GM03348 (cell line): ENCODE results near the gene PARP12.

Source experiments
- DNase-seq: peaks from one replicate; pipeline ENCODE4 v3.0.0; 2012; ENCODE audit warnings: low spot score

The PARP12 gene

DNA sequence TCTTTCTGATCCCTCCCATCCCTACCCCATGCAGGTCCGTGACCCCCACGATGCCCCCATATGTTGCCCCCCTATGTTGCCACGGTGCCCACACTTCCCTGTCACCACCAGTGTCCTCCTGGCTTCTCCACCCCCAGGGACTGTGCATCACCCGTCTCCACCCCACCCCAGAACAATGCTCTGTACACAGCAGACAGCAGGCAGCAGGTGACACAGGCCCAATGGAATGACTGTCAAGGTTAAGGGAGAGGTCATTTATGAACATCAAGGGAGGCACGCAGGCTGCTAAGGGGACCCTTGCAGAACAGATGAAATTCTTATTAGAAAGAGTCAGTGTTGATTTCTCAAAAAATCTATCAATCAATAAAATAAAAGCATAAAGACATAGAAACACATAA is 71.5 kb downstream of the PARP12 start:
- no peak for DNase-seq

DNA sequence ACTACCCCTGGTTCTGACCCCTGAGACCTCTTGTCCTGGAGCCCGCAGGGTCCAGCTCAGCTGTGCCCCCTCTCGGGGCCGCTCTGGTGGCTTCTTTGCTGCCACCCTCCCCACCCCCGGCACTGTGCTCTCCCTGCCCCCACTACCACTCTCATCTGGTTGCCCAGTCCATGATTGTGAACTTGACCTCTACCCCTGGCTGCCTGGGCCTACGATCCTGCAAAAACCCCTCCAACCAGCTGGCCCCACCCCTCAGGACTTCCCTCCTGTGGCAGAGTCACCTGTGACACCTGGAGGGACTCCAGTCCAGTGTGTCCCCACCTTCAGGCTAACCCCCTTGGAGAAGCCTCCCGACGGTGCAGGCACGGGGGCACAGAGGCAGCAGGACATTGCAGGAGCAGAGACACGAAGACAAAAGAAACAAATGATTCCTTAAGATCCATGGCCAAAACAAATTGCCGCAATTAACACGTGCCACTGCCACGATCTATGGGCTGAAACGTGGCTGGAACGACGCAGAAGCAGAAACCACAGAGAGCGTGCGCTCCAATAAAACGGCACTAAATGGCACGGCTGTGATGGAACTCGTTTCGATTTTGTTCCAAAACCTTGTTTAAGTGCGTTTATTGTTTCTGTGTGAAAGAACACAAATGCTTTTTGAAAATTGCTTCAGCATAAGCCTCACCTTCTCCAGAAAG is 72.0 kb downstream of the PARP12 start:
- no peak for DNase-seq

DNA sequence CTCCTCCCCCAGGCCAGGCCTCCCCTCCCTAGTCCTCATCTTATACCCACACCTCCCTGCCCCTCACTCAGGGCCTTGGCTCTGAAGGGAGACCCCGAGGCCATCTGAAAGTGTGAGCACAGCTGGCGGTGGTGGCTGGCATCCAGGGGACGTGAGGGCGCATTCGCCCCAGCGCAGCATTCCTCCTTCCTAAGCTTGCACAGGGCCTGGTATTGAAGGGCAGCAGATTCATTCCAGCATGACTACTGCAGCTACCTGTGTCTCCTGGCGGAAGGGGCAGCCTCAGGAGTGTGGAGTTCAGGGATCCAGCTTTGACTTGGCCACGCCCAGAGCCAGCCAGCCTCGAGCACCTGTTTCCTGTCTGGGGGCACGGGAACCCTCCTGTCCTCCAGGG is 72.6 kb downstream of the PARP12 start:
- no peak for DNase-seq

DNA sequence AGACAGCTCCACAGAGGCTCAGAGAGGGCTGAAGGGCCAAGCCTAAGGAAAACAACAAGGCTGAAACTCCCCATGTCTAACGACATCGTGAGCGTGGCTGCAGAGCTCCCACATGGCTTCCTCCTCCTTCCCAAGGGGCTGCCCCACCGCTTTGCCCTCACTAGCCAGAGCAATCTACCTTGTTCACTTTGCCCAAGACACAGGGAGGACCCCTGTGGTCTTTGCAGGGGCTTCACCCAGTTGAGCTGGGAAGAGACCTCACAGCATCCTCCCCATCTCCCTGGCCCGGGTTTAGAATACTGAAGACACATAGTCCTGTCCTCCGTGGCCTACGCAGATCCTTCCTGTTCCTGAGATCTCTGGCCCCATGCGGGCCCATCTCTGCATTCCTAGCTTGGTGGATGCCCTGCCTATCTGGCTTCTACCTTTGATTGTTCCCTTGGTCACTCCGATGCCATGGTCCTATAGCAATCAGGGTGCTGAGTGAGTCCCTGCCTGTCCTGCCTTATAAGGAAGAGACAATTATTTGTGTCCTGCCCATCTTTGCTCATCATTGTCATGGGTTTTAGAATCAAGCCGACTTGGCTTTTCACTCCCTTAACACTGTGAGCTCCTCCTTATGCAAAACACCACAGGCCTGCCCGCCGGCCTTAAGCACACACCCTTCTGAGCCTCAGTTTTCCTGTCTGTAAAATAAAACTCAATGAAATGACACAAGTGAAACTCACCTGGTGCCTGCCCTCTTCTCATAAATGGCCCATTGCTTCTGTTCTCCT is 73.2 kb downstream of the PARP12 start:
- no peak for DNase-seq

DNA sequence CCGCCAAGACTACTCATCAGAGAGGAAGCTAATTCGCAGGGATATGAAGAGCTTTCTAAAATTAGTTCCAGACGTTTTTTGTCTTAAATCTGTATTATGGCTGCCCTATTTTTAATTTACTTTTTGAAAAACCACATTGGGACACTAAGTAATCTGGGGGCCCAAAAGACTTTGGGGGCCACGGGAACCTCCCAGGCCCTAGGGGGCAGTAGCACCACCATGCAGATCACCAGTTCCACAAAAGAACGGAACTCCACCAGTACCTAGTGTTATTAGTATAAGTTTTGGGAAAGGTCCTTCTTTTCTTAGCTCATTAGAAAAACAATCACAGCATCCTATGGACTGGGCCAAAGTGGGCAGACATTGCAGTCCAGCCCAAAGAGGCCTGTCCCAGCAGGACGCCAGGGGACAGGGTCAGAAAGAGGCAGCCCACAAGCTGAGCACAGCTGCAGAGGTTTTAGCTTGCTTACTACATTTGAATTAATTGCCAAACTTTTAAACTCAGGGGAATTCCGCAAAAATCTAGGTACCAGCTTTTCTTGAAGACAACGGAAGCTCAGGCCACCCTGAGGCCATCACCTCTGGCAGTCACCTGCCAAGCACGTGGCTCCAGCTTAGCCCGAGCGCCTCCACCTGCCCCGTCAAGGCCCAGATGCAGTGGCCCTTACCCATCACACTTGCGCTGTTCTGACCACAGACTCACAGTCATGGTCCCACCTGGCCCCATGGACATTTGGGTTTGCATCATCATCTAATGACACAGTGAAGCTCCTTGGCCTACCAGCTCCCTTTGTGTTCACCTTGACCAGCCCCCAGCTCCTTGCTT is 74.8 kb downstream of the PARP12 start:
- no peak for DNase-seq

DNA sequence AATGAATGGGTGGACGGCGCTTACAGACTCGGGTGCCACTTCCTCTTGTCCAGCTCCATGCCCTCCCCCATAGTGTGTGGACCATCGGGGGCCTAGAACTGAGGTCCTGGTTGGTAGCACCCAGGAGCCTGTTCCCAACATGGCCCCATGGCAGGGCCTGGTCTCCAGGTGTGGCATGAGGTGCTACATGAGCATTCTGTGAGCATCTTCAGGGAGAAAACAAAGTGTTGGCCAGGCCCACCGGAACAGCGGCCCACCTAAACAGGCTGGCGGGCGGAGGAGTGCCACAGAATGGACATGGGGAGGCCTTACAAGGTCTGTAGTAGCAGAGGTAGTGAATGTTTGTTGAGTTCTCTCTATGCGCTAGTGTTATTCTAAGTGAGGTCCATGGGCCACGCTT is 76.9 kb downstream of the PARP12 start:
- DNase-seq, result no peak

DNA sequence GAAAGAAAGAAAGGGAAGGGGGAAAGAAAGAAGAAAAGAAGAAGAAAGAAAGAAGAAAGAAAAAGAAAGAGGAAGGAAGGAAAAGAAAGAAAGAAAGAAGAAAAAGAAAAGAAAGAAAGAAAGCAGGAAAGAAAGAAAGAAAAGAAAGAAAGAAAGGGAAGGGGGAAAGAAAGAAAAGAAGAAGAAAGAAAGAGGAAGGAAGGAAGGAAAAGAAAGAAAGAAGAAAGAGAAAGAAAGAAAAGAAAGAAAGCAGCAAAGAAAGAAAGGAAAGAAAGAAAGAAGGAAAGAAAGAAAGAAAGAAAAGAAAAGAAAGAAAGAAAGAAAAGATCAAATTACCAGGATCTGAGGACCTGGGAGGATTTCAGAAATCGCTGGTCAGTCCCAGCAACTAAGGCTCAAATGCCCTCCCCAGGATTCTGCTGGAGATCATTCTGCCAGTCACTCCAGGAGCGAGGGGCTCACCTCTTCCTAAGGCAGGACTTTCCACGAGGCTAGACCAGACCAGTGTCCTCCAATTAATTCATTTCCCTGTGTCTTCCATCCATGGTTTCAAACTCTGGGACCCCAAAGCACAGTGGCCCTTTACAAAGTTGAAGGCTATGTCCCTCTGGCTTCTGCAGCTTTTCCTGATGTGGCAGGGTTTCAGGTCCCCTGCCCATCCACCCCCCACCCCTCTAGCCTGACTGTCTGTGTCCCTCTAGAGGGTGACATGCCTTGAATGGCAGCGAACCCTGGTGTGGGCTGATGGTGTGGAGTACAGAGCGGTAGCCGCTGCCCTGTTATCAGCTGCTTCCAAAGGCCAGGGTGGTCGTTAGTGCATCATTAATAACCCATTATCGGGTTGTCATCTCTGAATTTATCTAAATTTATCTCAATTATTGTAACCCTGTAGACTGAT is 77.9 kb downstream of the PARP12 start:
- DNase-seq, result no peak

DNA sequence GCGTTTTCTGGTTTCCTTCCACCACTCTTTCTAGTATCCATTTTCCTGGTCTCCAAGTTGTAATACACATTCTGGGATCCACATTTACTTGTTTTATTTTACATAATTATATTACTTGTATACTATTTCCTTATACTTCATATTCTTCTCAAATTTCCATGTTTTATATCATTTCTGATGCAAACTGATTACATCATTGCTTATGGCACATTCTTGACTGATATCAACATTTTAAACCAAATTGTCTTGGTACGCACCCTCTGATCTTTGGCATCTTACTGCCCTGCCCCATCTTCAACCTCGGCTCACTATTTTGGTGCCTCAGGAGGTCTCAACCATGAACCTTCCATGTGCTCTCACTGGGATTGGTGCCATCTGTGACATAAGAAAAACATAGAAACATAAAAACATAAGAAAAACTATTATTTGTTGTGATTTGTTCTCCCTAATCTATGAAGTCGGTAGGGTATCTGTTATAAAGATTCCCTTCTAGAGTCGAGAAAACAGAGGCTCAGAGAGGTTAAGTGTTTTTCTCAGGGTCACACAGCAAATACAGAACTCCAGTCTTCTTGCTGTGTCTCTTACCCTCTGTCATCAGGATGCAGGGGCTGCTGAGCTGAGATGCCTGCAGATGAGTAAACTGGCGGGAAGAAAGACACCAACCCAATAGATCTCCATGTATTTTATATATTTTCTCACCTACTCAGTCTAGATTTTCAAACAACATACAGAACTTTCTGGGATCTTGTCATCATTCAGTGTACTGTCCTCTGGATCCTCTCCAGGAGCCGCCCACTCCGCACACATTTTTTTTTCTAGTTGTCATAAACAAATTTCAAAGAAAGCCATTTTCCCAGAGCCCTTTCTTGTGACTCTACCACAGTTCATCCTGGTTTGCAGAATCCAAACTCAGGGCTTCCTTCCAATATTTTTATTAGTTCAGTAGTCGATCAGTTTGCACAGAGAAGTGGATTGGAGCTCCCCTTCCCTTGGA is 79.5 kb downstream of the PARP12 start:
- DNase-seq, result no peak

DNA sequence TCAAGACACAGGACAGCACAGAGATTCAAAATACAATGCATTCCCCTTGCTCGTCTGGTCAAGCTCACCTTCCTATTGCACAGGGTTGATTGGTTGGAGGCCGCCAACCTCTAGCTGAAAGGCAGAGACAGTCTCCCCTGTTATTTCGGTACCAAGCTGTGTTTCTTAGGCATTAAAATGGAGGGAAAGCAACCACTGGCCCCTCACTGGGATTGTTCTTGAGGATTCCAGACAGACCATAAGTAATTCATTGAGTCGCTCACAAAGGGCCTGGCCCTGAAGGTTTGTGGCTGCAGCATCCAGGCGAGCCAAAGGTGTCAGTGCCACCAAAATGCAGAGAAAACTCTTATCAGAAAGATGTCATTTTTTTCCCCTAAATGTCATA is 81.2 kb downstream of the PARP12 start:
- DNase-seq, result no peak

DNA sequence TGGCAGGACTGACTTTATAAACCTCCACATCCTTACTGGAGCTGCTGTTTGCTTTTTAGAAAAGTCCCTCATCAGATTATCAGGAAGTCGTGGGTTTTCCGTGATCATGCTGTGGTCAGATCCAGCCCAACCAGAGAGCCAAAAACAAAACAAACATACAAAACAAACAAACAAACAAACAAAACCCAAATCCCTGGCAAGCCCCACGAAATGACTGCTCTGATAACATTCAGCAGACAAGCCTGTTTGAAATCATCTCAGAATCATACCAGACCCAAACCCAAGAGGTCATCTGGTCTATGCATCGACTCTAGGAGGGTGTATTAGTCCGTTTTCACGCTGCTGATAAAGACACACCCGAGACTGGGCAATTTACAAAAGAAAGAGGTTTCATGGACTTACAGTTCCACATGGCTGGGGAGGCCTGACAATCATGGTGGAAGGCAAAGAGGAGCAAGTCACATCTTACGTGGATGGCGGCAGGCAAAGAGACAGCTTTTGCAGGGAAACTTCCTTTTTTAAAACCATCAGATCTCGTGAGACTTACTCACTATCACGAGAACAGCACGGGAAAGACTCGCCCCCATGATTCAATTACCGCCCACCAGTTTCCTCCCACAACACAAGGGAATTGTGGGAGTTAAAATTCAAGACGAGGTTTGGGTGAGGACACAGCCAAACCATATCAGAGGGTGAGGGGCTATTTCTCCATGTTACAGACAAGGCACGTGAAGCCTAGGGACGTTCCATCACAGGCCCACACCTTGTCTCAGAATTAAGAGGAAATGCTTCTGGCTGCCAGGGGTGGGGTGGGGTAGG is 85.7 kb downstream of the PARP12 start:
- DNase-seq, result no peak

DNA sequence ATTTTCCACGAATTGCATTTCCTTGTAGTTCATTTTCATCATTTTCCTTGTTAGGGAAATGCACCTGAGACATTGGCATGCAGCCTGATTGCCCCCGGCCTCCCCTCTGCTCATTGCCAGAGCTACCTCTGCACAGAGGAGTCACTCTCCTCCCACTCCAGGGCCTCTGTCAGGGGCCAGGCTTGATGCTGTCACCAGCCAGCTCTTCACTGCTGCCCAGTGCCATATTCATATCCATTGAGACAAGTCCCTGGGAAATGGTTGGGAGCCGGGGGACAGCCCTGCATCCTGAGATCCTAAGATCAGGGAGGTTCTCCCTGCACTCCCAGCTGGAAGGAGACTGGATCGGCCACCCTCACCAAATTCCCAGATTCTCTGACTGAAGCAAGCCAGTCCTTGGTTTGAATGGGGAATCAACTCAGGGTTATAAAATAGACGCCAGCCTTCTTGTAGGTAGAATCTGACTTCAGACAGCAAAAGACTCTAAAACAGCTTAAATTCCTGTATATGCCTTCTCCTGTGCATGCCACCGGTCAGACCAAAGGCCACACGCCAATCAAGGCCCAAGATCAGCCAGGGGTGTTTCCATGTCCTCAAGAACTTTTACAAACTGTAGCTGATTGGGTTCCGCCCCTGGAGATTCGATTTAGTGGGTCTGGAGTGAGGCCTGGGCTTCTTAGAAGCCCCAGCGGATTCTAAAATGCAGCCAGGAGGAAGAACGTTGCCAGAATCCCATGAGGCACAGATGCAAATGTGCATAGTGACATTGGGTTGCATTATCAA is 86.5 kb downstream of the PARP12 start:
- no peak for DNase-seq

DNA sequence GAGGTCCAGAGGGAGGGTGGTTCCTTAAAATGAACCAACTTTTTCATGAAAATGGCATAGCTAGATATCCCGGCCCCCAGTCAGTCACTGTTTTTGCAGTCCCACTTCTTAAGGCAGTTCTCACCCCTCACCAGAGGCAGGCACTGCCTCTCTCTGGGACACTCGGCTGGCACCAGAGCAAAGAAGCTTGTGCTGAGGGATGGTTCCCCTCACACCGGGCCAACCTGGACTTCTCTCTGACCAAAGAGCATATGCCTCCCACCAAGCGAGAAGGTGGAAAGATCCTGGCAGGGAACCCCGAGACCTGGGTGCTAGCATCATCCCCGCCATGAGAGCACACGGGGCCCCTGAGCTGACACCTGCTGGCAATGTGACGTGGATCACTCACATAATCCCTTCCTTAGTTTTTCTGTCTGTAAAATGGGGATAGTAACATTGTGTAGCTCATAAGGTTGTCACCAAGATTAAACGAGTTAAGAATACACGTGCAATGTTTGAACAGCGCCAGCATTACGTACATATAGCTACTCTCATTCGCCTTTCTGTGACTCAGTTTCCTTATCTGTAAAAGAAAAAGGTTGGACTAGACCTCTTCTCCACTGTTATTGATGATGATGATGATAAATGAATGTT is 88.5 kb downstream of the PARP12 start:
- DNase-seq, result no peak
